PC-3 (cell line): ENCODE measurements around the gene MPZL3. TPM values are rescaled to one million over a fixed set of nuclear protein-coding genes. Genes with fewer than 3 reads are reported as not detected.

Experiments used
- ATAC-seq: fragments of 200-7000 bp; cut with Tn5 transposase; 2 replicates; pipeline ENCODE4 v1.9.1; 2020; ENCODE audit warnings: mild to moderate bottlenecking, moderate library complexity
- BruUV-seq: library from RNA; stranded (reverse); fragments of 400-500 nt; replicated peaks from 2 replicates; lab custom pipeline; 2021; lab: Mats Ljungman, UMichigan
- CTCF ChIA-PET: fragments of 300-600 bp; sonication (Branson Sonifier 250); formaldehyde crosslinking; loops from one replicate; lab custom pipeline; 2022; ENCODE audit warnings: antibody characterized with exemption; lab: Charles Lee
- POLR2A ChIA-PET: fragments of 300-600 bp; sonication (Branson Sonifier 250); formaldehyde crosslinking; loops from one replicate; lab custom pipeline; 2022; ENCODE audit warnings: antibody characterized with exemption; ENCODE audit not compliant: unreplicated experiment; lab: Charles Lee
- DNase-seq: peaks from one replicate; pipeline ENCODE4 v3.0.0-alpha.2; 2015
- H2AFZ ChIP-seq: fragments of 300-600 bp; sonication (generic); 2 replicates; pipeline ENCODE4 v1.6.0; 2016; ENCODE audit warnings: antibody characterized with exemption, low read length
- H3F3A ChIP-seq: fragments of 300-600 bp; sonication (generic); one replicate; pipeline ENCODE4 v1.6.0; 2017; ENCODE audit warnings: antibody characterized with exemption, low read length, control low read depth, mild to moderate bottlenecking; ENCODE audit not compliant: unreplicated experiment
- H3K27ac ChIP-seq: fragments of 300-600 bp; sonication (generic); 2 replicates; pipeline ENCODE4 v1.5.1; 2016; ENCODE audit warnings: mild to moderate bottlenecking, low read length
- H3K27me3 ChIP-seq: fragments of 300-600 bp; sonication (generic); 2 replicates; pipeline ENCODE4 v1.6.1; 2016; ENCODE audit warnings: low read length, mixed read lengths
- H3K36me3 ChIP-seq: fragments of 300-600 bp; sonication (generic); 2 replicates; pipeline ENCODE4 v1.6.1; 2016; ENCODE audit warnings: low read depth, mixed run types, low read length, mixed read lengths
- H3K4me1 ChIP-seq: fragments of 300-600 bp; sonication (generic); 2 replicates; pipeline ENCODE4 v1.5.1; 2016; ENCODE audit warnings: low read length; ENCODE audit not compliant: insufficient read depth
- H3K4me2 ChIP-seq: fragments of 300-600 bp; sonication (generic); 2 replicates; pipeline ENCODE4 v1.6.0; 2016; ENCODE audit warnings: low read length
- H3K4me3 ChIP-seq: fragments of 300-600 bp; sonication (generic); 2 replicates; pipeline ENCODE4 v1.5.1; 2016; ENCODE audit warnings: mild to moderate bottlenecking, low read length, mixed read lengths
- H3K79me2 ChIP-seq: fragments of 300-600 bp; sonication (generic); 2 replicates; pipeline ENCODE4 v1.6.1; 2017; ENCODE audit warnings: low read length, mixed read lengths
- H3K9ac ChIP-seq: fragments of 300-600 bp; sonication (generic); 2 replicates; pipeline ENCODE4 v1.6.0; 2016; ENCODE audit warnings: mild to moderate bottlenecking, low read length
- H3K9me2 ChIP-seq: fragments of 300-600 bp; sonication (generic); replicated peaks from 2 replicates; pipeline ENCODE4 v1.6.1; 2016; ENCODE audit warnings: mixed run types, low read length, mixed read lengths
- H3K9me3 ChIP-seq: fragments of 300-600 bp; sonication (generic); 2 replicates; pipeline ENCODE4 v1.6.1; 2016; ENCODE audit warnings: low read length, mixed read lengths
- H4K20me1 ChIP-seq: fragments of 300-600 bp; sonication (generic); 2 replicates; pipeline ENCODE4 v1.6.1; 2016; ENCODE audit warnings: low read length, mixed read lengths
- CTCF ChIP-seq: fragments of 300-600 bp; sonication (generic); conservative IDR thresholded peaks from 2 replicates; pipeline ENCODE4 v1.5.1; 2017; ENCODE audit warnings: antibody characterized with exemption, low read depth, mild to moderate bottlenecking, low read length
- EZH2 ChIP-seq: fragments of 300-600 bp; sonication (generic); IDR thresholded peaks from one replicate; pipeline ENCODE4 v1.6.1; 2017; ENCODE audit warnings: antibody characterized with exemption, mild to moderate bottlenecking, low read length; ENCODE audit not compliant: unreplicated experiment
- EZH2phosphoT487 ChIP-seq: fragments of 300-600 bp; sonication (generic); IDR thresholded peaks from 2 replicates; pipeline ENCODE4 v1.6.1; 2018; ENCODE audit warnings: mild to moderate bottlenecking, antibody characterized with exemption, low read length, borderline replicate concordance
- intact Hi-C: fragments of 100-400 bp; cut with micrococcal nuclease; formaldehyde crosslinking; loops from 2 replicates; pipeline ENCODE4 v1.9.0; 2023
- total RNA-seq: library from RNA; depleted of rRNA; stranded (reverse); fragments of >200 nt; gene quantifications from 2 replicates; pipeline ENCODE4 v1.2.3, GENCODE V29; 2014

Gene MPZL3
- total RNA-seq, 1 experiment from 2014 or later = 7.0 TPM

GRCh38 chr11:118245936-118246562 is 6.1 kb downstream of the MPZL3 start:
- TF ChIP-seq CTCF = no peak
- TF ChIP-seq EZH2phosphoT487 = no peak
- TF ChIP-seq EZH2 = no peak
- no peaks in the 10 kb centered on the region for H4K20me1 ChIP-seq
- H3K79me2 ChIP-seq = peaks cover 35% of the 10 kb centered on the region
- peak overlapping the region; percentile 34 for H3K9ac ChIP-seq
- peak overlapping the region; percentile 71; the same call in 1 of the 2 replicates for H3K4me2 ChIP-seq
- H3K27ac ChIP-seq = peak overlapping the region; percentile 82
- no peaks in the 10 kb centered on the region for H3K9me2 ChIP-seq
- POLR2A ChIA-PET = no interaction called here
- intact Hi-C loops = loop anchor here (2.0 kb wide), 1 partner anchor 47 kb away; no protein-coding TSS in a partner anchor
- CTCF ChIA-PET = interaction anchor here (0.6 to 1.8 kb wide), 2 partner anchors 28 to 48 kb away, joined by 3 to 10 read pairs; no protein-coding TSS in a partner anchor
- no TSS peak for BruUV-seq
- H3K4me3 ChIP-seq = no peak overlapping the region
- H3K9me3 ChIP-seq = no peaks in the 10 kb centered on the region
- H3F3A ChIP-seq = peaks cover 4% of the 10 kb centered on the region
- no peak overlapping the region for H2AFZ ChIP-seq
- DNase-seq (peak; percentile 84), ATAC-seq (no peak; the same call in 1 of the 2 replicates)
- no peaks in the 10 kb centered on the region for H3K36me3 ChIP-seq
- H3K27me3 ChIP-seq = no peaks in the 10 kb centered on the region
- peaks cover 51% of the 10 kb centered on the region for H3K4me1 ChIP-seq

GRCh38 chr11:118243993-118244762 is 8.0 kb downstream of the MPZL3 start:
- Histone ChIP-seq H3K36me3 (no peaks in the 10 kb centered on the region), H3F3A (peaks cover 4% of the 10 kb centered on the region), H3K27me3 (no peaks in the 10 kb centered on the region), H3K27ac (no peak overlapping the region), H3K9me3 (no peaks in the 10 kb centered on the region), H3K4me1 (peaks cover 53% of the 10 kb centered on the region), H4K20me1 (no peaks in the 10 kb centered on the region), H3K4me3 (no peak overlapping the region), H3K9ac (no peak overlapping the region), H2AFZ (no peak overlapping the region), H3K9me2 (no peaks in the 10 kb centered on the region), H3K79me2 (peaks cover 20% of the 10 kb centered on the region), H3K4me2 (no peak overlapping the region)
- intact Hi-C loops = no loop called here
- POLR2A ChIA-PET = no interaction called here
- DNase-seq = no peak
- no peak for ATAC-seq
- no TSS peak for BruUV-seq
- TF ChIP-seq CTCF (no peak), EZH2 (no peak), EZH2phosphoT487 (no peak)
- CTCF ChIA-PET = interaction anchor here (0.6 kb wide), 1 partner anchor 45 kb away, joined by 5 read pairs; no protein-coding TSS in a partner anchor
